ENCODE data around the gene MYL11.

- TF ChIP-seq, protein P1, sequence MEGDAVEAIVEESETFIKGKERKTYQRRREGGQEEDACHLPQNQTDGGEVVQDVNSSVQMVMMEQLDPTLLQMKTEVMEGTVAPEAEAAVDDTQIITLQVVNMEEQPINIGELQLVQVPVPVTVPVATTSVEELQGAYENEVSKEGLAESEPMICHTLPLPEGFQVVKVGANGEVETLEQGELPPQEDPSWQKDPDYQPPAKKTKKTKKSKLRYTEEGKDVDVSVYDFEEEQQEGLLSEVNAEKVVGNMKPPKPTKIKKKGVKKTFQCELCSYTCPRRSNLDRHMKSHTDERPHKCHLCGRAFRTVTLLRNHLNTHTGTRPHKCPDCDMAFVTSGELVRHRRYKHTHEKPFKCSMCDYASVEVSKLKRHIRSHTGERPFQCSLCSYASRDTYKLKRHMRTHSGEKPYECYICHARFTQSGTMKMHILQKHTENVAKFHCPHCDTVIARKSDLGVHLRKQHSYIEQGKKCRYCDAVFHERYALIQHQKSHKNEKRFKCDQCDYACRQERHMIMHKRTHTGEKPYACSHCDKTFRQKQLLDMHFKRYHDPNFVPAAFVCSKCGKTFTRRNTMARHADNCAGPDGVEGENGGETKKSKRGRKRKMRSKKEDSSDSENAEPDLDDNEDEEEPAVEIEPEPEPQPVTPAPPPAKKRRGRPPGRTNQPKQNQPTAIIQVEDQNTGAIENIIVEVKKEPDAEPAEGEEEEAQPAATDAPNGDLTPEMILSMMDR (IDR thresholded peaks at IDR 0.05): no peak
- TF ChIP-seq POLR2A (IDR thresholded peaks at IDR 0.05): no peak
Measured at GRCh38 chr16:30372038-30372712, 2.4 kb upstream of the MYL11 start.

All from adrenal gland (tissue), 5 donors.